ENCODE results near the gene CHN1.
A peak's percentile ranks its signal among the peaks of the same experiment; 100 is the strongest.

The CHN1 gene

DNA sequence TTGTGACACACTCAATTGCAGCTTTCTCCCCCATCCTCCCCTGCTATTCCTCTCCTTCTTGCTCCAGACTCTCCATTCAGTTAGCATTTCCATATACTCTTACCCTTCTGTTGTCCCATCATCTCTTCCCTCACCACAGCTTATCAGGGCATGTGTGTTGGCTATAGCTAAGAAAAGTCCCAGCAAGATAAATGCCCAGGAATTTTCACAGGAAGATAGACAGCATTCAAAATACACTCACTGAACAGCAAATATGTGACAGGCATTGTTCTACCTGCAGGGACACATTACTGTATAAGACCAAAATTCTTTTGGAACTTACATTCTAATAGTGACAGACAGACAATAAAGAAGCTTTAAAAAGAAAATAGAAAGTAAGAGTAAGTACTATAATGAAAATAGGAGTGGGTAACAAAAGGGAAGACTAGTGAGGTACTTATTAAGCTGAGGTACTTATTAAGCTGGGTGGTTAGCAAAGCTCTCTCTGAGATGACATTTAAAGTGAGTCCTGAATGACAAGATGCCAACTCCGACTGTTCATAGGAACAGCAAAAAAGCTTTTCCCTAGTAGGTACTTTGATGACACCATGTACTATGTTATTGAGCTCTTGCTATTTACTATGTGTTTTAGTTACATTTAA lies 86.2 kb downstream of the CHN1 start:
- DNase-seq: no peak

DNA sequence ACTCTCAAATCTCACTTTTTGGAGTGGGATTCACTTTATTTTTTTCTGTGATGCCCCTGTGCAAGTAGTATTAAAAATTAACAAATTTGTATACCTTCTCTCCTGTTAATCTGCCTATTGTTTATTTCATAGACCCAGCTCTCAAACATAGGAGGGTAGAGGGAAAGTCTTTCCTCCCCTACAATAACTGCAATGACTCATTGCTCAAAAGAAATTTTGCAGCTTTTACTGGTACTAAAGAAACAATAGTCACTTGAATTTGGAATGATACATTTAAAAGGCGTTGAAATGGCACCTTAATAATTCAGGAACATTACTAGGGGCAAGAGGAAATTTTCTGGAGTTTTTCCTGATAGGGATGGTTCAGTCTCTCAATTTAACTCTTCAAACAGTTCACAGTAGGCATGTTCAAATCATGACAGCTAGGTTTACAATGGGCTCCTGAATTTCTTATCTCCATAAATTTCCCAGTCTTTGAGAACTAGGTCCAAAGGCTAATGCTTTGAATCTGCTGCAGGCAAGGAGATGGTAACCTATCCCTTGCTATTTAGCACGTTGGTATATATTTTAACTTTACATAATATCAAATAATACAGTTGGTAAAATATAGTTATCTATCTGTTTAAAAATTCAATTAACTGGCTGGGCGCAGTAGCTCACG lies 88.8 kb downstream of the CHN1 start:
- no peak for DNase-seq

DNA sequence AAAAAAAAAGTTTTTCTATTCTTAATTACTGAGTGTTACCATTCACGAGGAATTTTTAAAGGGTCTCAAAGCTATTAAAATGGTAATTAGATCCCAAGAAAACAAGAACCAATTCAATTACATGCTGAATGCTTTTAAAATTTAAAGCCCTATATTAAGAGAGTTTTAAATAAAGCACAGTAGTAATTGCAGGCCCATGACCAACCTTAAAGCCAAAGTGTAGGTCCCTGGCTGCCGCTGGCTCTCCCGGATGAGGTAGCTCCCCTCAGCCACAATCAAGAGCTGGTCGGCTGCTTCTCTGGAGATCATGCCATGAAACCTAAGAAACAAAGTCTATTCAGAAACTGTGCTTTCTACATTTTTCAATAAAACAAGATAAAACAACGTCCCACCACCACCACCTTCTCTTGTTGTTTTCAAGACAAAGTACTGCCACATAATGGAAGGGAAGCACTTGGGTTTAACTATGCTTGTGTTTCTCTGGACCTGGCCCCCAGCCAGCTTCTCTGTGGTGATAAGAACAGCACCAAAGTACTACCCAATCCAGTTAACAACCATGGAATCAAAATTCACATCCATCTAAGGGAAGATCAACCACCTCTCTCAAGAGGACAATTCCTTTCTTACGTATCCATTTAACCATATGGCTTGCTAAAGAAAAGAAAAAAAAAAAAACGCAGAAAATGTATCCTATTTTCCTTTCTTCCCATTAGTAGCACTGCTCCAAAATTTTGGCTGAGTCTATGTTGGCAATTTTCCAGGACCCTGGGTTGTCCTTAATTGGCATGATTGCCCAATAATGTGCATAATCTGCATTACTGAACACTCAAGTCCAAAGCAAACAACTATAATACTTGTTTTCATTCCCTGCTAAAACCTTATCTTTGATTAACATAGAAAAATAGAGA lies 90.1 kb downstream of the CHN1 start:
- no peak for DNase-seq

DNA sequence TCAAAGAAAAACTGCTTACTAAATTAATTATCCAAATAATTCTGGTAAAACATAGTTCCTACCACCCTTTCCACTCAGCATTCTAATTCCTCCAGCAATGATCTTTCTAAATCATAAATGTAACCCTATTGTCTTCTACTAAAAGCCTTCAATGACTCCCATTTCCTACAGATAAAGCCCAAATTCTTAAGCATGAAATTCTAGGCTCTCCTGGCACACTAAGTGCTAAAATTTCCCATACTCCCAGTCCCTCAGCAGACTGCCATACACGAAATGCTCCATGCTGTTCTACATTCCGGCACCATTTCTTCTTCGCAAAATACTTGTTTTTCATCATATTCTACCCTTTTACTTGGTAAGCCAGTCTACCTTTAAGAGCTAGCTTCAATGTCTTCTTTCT lies 96.9 kb downstream of the CHN1 start:
- no peak for DNase-seq

DNA sequence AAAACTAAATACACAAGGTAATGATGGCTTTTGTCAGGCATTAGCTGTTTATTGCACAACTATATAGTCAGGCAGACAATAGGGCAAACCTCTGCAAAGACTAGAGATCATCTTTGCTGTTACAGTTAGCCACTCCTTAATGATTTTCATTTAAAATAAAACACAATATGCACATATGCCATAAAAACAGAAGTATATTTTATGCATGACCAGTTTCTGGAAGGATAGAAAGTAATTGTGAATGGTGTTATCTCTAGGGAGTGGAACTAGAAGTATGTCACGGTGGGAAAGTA lies 102.0 kb downstream of the CHN1 start:
- no peak for DNase-seq

DNA sequence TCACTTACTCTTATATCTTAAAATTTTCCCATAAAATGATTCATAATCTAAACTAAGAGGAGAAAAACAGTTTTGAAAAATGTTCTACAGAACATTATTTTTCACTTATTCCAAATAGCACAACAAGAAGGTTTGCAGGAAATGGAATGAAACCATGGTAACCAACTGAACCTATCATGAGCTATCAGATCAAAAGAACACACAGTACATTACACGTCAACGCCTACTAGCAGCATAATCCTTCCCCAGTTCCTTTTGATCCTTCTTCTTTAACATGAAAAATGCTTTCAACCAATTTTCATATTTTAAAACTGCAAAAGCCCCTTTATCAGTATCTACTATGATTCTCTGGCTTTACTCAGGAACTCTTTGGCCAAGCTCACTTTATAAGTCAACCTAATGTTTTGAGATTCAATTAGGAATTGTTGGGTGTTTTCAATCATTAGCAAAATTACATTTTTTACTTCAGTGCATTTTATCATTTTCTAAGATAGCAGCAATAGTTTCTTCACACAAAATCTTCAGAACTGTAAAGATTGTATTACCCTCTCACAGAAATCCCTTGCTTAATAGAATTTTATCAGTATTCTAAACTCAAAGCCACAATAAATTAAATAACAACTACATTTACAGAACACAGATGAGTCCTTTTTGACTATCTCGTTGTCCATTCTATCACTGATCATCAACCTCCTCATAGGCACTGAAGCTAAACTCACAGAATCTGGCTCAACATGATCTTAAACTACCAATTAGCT lies 102.5 kb downstream of the CHN1 start:
- no peak for DNase-seq

DNA sequence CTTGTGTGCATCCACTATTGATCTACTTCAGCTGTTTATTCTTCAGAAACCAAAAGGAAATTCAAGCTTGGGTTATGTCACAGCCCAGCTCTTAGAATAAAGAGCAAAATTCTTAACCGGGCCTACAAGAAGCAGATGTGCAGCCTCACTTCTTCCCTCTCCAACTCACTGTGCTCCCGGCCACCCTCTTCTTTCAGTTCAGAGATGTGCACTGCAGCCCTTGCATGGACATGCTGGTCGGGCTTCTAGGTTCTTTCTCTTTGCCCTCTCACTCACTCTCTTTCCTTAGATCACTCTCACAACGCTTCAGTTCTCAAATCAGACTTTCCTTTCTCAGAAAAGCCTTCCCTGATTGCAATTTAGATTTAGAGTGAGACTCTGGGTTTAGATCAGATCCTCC lies 104.1 kb downstream of the CHN1 start:
- DNase-seq: peak; percentile 15

DNA sequence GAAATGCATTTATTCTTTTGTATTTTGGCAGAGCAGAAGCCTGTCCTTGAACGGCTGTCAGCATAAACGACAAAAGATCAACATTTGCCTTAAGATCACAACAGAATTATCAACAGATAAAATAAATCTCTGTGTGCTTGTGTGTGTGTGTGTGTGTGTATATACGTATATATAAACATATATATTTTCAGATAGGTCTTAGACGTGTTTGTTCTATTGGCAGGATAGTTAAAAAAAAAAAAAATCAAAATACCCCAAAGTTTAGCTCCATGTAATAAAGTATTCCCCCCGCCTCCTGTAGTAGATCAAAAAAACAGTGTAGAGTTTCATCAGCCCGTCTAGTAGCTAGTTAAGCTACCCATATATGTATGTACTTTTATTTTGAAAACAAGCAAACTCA lies 107.9 kb downstream of the CHN1 start:
- DNase-seq: no peak

DNA sequence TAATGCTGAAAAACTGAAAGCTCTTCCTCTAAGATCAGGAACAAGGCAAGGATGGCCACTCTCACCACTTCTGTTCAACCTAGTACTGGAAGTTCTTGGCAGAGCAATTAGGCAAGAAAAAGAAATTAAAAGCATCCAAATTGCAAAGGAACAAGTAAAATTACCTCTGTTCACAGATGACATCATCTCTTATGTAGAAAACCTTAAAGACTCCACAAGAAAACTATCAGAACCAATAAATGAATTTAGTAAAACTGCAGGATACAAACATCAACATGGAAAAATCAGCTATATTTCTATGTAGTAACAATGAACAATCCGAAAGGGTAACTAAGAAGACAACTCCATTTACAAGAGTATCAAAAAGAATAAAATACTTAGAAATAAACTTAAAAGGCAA lies 112.2 kb downstream of the CHN1 start:
- DNase-seq: no peak

DNA sequence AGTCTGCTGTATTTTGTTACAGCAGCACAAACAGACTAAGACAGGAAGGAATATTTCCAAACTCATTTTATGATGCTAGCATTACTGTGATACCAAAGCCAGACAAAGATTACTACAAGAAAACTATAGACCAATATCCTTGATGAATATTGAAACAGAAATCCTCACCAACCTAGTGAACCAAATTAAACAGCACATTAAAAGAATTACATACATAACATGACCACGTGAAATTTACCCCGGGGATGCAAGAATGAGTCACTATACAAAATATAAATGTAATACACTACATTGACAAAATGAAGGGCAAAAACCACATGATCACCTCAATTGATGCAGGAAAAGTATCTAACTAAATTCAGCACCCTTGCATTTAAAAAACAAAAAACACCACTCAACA lies 112.6 kb downstream of the CHN1 start:
- peak; percentile 9 for DNase-seq

DNA sequence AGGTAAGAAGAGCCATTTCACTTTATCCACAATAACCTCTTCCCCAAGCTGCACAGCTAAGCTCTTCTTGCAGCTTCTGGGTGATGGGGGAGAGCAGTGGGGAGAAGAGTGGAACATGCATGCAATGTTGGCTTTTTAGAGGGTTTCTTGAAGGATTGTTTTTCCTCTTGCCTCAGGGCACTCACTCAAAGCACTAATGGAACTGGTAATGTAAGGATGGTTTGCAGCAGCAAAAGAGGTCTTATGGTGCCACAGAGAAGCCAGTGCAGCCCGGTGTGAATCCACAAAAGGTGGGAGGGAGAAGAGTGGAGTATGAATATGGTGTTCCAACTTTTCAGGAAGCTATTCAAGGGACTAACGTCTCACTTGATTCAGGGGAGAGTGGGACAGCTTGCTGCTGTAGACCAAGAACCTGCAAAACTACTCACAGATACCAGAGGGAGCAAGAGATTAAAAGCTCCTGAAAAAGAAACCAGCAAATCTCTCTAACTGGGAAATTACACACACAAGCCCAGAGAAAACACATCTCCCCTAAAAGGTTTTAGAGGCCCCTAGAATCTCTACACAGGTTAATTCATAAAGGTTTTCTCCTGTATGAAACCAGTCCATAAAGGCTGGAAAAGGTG lies 116.4 kb downstream of the CHN1 start:
- DNase-seq: no peak

DNA sequence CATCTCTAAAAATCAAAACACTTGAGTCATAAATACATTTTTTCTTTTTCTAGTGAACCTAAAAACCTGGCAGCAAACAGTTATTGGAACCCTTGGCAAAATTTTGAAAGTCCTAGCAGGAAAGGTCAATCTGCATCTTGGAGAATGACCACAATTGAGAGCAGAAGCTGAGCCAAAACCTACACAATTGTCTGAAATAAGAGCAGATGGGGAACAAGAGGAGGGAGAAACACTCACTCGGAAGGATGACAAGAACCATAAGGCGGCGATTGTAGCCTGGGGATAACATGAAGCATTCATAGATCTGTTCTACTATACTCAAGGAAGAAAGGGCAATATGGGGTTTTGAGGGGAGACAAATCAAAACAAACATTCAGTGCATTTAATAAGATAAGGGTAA lies 117.0 kb downstream of the CHN1 start:
- no peak for DNase-seq

DNA sequence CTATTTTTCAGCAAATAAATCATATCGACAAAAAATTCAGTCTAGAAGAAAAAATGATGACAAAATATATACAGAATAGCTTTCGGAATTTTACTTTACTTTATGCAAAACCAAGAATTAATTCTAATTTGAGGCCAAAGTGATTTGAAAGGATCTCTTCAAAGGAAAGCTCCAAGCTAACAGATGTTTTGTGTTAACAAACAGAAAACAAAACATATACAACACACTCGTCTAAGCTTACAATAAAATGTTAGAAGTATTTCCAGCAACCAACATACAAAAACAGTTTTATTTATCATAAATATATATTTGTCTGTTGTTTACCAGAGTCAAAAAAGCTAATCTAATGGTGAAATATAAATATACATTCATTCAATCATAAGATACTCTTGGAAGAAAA lies 122.8 kb downstream of the CHN1 start:
- DNase-seq: no peak

DNA sequence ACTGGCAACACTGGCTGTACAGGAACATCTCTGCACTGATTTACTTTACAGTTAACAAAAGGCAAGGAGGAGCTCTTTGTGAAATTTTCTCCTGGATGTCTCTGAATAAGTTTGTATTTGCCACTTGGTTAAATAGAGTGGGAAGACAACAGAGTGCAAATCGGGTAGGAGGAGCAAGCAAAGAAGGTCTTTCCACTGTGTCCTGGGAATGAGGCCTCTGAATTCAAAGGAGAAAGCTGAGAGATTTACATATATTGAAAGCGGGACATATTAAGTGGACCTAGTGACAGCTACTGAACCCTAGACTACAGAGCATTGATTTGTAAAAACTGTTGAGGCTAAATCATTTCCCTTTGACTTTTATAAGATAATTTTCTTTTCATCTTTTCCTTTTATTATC lies 123.5 kb downstream of the CHN1 start:
- no peak for DNase-seq

DNA sequence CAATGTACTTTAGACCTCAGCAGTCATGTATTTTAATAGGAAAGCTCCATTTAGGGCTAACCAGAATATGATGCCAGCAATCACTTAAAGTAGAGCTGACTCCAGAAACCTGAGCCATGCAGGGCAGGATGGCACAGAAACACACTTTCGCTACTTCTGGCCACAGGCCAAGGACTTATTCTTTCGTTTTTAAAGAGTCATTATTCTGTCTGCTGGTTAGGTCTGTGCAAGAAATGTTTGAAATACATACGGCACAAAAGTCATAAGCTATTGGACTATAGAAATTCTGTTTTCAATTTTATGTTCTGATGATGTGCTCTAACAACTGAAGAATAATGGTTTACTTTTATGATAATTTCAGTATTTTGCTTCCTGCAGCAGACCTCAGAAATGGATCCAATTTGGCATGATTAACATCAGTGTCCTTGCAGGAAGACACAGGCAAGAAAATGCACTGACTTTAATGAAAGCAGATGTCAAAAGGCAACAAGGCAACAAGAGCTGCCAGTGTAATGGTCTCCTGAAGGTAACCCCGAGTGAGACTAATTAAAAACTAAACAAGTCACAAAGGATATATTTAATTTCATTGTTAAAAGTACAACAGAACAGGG lies 126.5 kb downstream of the CHN1 start:
- DNase-seq: peak; percentile 56

DNA sequence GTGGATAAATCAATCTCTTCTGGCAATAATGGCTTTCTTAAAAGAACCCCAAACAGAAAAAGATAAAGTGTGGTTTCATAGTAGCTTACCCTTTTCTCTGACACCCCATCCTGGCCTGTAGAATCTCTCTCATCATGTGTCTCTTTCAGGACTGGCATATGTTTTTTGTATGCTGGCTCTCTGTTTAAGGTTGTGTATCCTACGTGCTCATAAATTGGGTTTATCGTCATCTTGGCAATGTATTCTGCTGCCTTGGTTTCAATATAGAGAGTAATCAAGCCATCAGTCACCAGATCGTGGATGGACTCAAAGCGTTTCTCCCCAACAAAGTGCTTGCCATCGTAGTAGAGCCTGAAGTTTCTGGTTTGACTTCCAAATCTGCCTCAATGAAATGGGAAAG lies 127.4 kb downstream of the CHN1 start:
- DNase-seq: no peak

DNA sequence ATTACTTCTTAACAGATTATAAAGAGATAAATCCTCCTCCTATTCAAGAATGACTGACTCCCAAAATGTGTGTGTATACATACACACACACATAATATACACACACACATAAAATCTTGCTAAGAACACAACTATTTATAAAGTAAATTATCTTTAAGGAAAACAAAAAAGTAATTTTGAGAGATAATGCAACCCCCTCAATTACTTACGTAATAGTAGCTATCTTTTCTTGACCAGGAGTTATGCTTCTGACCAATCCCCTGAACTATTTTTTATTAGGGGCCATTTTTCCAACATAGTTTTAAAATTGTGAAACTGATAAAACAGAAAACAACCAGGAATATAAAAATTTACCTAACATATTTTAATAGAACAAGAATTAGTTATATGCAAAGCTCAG lies 127.9 kb downstream of the CHN1 start:
- DNase-seq: no peak

DNA sequence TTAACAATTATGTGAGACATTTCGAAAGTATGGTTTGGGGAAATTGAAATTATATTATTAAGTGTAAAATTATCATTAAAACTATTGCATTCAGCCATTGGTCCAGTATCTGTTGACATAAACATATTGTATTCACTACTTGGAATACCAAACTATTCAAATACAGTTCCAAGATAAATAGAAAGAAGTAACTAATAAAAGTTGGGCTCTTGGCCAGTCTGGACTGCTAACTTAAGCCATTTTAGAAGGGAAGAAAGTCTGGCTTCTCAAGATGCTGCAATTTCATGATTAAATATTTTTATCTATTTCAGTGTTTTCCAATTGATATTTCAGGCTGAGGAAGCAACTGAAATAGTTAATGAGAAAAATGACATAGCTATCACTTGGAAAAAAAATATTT lies 131.1 kb downstream of the CHN1 start:
- DNase-seq: peak; percentile 22

DNA sequence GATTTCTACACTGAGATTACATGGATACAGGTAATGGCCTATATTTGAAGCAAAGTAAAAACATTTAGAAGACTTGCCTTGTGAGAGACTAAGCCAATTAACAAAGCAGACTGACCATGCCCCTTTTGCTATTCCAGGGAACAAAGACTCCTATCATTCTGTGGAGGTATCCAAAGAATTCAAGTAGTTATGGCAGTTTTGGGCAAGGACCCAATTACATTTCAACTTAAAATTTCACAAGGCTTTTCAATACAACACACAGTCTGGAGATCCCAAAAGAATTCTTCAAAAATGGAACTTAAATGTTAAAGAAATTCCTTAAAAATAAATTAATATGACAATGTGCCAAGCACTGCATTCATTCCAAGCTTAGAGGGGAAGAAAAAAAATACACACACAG lies 131.7 kb downstream of the CHN1 start:
- peak; percentile 52 for DNase-seq

DNA sequence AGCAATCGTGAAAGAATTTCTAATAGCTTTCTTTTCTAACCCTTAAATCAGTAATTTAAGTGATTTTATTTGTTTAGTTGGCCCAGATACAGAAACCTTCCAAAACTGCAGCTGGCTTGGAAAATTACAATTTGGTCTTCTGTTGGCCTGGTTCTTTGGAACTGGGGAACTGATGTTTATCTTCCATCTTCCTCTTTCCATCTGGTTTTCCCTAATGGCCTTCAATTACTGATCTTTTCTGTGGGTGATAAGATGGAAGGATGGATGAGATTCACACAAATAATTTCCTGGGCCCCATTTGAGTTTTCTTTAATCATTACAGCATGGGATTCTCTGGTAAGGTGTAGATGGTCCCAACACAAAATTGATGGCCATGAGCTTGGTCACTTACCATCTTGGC lies 134.4 kb downstream of the CHN1 start:
- DNase-seq: no peak

DNA sequence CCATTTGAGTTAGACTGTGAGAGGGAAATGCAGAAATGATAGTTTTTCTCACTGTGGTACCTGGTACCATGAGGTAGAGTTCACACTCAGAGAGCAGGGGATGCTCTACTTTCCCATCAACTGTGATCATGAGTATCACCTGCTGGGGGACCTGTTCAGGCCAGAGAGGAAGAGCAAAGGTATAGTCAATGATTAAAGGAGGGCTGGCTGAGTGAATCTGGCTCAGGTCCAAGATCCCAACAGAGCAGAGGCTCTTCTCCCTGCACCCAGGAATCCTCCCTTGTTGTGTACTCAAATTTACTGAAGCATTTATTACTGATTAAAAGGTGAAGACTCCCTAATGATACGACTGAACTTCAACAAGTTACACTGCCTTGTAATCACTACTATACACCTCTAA lies 136.3 kb downstream of the CHN1 start:
- no peak for DNase-seq

DNA sequence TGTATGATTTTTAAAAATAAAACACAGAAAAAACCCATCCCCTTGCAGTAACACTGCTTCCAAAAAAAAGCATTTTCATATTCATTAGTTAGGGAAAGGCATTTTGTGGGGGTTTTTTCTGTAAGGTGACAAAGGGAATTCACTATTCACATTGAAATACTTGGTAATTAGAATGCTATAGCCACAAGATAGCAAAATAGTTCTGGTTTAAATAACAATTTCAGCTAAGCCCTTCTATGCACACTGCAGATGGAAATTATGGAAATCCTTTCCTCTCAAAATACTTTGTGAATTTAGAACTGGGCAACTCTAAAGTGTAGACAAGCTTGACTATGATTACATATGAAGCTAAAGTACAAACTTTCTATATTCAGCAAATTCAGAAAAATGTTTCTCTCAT lies 138.8 kb downstream of the CHN1 start:
- DNase-seq: no peak
